SK-N-SH treated with all-trans-retinoic acid at 6 μM for 48 hours (cell line): ENCODE measurements around the gene CRHR1.

ENCODE experiments used
- ATAC-seq: fragments of 200-7000 bp; cut with Tn5 transposase; 3 replicates; pipeline ENCODE4 v1.9.1; 2020; ENCODE audit warnings: mild to moderate bottlenecking, moderate library complexity
- ARNTL ChIP-seq: fragments of 450-650 bp; formaldehyde crosslinking; IDR thresholded peaks from 2 replicates; pipeline ENCODE4 v1.5.0; 2020; ENCODE audit warnings: low read depth, mild to moderate bottlenecking, moderate library complexity, borderline replicate concordance
- CREB5 ChIP-seq: fragments of 250-450 bp; sonication (Bioruptor Pico); IDR thresholded peaks from 2 replicates; pipeline ENCODE4 v1.5.1; 2020; ENCODE audit warnings: low read depth, mild to moderate bottlenecking, moderate library complexity
- CSDC2 ChIP-seq: fragments of 250-450 bp; sonication (Bioruptor Pico); IDR thresholded peaks from 2 replicates; pipeline ENCODE4 v1.5.0; 2020; ENCODE audit warnings: mild to moderate bottlenecking, moderate library complexity
- CSRNP3 ChIP-seq: fragments of 250-450 bp; sonication (Bioruptor Pico); IDR thresholded peaks from 2 replicates; pipeline ENCODE4 v1.5.1; 2021; ENCODE audit warnings: mild to moderate bottlenecking, moderate library complexity
- ESRRG ChIP-seq: fragments of 250-450 bp; sonication (Bioruptor Pico); IDR thresholded peaks from 2 replicates; pipeline ENCODE4 v1.6.1; 2021; ENCODE audit warnings: mild to moderate bottlenecking
- GLIS3 ChIP-seq: fragments of 250-450 bp; sonication (Bioruptor Pico); IDR thresholded peaks from 2 replicates; pipeline ENCODE4 v1.5.0; 2020; ENCODE audit warnings: mild to moderate bottlenecking, moderate library complexity
- ISL1 ChIP-seq: fragments of 250-450 bp; sonication (Bioruptor Pico); IDR thresholded peaks from 2 replicates; pipeline ENCODE4 v2.1.2; 2022; ENCODE audit warnings: mild to moderate bottlenecking, moderate library complexity
- OSR1 ChIP-seq: fragments of 250-450 bp; sonication (Bioruptor Pico); IDR thresholded peaks from 2 replicates; pipeline ENCODE4 v1.8.0; 2022; ENCODE audit warnings: moderate library complexity, mild to moderate bottlenecking, inconsistent platforms
- PATZ1 ChIP-seq: fragments of 250-450 bp; sonication (Bioruptor Pico); IDR thresholded peaks from 2 replicates; pipeline ENCODE4 v1.8.0; 2020; ENCODE audit warnings: mild to moderate bottlenecking, moderate library complexity, borderline replicate concordance
- POU6F1 ChIP-seq: fragments of 250-450 bp; sonication (Bioruptor Pico); IDR thresholded peaks from 2 replicates; pipeline ENCODE4 v1.8.0; 2021; ENCODE audit warnings: low read depth, mild to moderate bottlenecking, moderate library complexity, borderline replicate concordance
- PPARA ChIP-seq: fragments of 250-450 bp; sonication (Bioruptor Pico); IDR thresholded peaks from 2 replicates; pipeline ENCODE4 v1.5.0; 2020; ENCODE audit warnings: mild to moderate bottlenecking, borderline replicate concordance
- SNAI2 ChIP-seq: fragments of 250-450 bp; sonication (Bioruptor Pico); IDR thresholded peaks from 2 replicates; pipeline ENCODE4 v1.5.0; 2020; ENCODE audit warnings: mild to moderate bottlenecking, moderate library complexity
- TCF4 ChIP-seq: fragments of 250-450 bp; sonication (Bioruptor Pico); IDR thresholded peaks from 2 replicates; pipeline ENCODE4 v1.8.0; 2021; ENCODE audit warnings: mild to moderate bottlenecking, moderate library complexity, borderline replicate concordance
- TOX ChIP-seq: fragments of 250-450 bp; sonication (Bioruptor Pico); IDR thresholded peaks from 2 replicates; pipeline ENCODE4 v1.8.0; 2021; ENCODE audit warnings: mild to moderate bottlenecking, moderate library complexity, borderline replicate concordance
- TSHZ2 ChIP-seq: fragments of 250-450 bp; sonication (Bioruptor Pico); IDR thresholded peaks from 2 replicates; pipeline ENCODE4 v1.5.0; 2020; ENCODE audit warnings: mild to moderate bottlenecking, moderate library complexity
- ZC3H10 ChIP-seq: fragments of 250-450 bp; sonication (Bioruptor Pico); IDR thresholded peaks from 2 replicates; pipeline ENCODE4 v1.5.1; 2021; ENCODE audit warnings: mild to moderate bottlenecking, moderate library complexity
- ZFP3 ChIP-seq: fragments of 250-450 bp; sonication (Bioruptor Pico); IDR thresholded peaks from 2 replicates; pipeline ENCODE4 v1.5.0; 2020; ENCODE audit warnings: mild to moderate bottlenecking, moderate library complexity
- ZFP30 ChIP-seq: fragments of 450-650 bp; formaldehyde crosslinking; IDR thresholded peaks from 2 replicates; pipeline ENCODE4 v1.5.0; 2022; ENCODE audit warnings: mild to moderate bottlenecking, moderate library complexity
- ZNF70 ChIP-seq: fragments of 450-650 bp; formaldehyde crosslinking; IDR thresholded peaks from 2 replicates; pipeline ENCODE4 v1.5.0; 2020; ENCODE audit warnings: mild to moderate bottlenecking, moderate library complexity
- ZNF8 ChIP-seq: fragments of 450-650 bp; formaldehyde crosslinking; IDR thresholded peaks from 2 replicates; pipeline ENCODE4 v1.5.0; 2020; ENCODE audit warnings: mild to moderate bottlenecking, moderate library complexity

Gene CRHR1

GRCh38 chr17:45818041-45818440, 33.9 kb downstream of the CRHR1 start:
- ATAC-seq: no peak
- TF ChIP-seq ARNTL (no peak), CSDC2 (CRISPR knock-in tag) (no peak), ZC3H10 (no peak)

- TF ChIP-seq PPARA (CRISPR knock-in tag) (no peak), POU6F1 (CRISPR knock-in tag) (no peak), ZNF70 (CRISPR knock-in tag) (no peak), ZFP30 (CRISPR knock-in tag) (no peak), ZFP3 (CRISPR knock-in tag) (no peak), CREB5 (no peak), ISL1 (CRISPR knock-in tag) (no peak), ESRRG (CRISPR knock-in tag) (no peak), TSHZ2 (no peak), PATZ1 (no peak), ZC3H10 (no peak), TOX (CRISPR knock-in tag) (no peak), TCF4 (CRISPR knock-in tag) (no peak), GLIS3 (CRISPR knock-in tag) (no peak), ZNF8 (CRISPR knock-in tag) (no peak), CSRNP3 (no peak)
- TF ChIP-seq, all 23 proteins: peak for 0
- ATAC-seq: no peak
These were observed 34.6 kb downstream of the CRHR1 start for GRCh38 chr17:45818699-45819098.

GRCh38 chr17:45819632-45820031, 35.5 kb downstream of the CRHR1 start:
- ATAC-seq: no peak
- no peak for TF ChIP-seq ZC3H10

- ATAC-seq: no peak
- TF ChIP-seq ZNF70 (CRISPR knock-in tag) (no peak), CSDC2 (CRISPR knock-in tag) (no peak), CREB5 (no peak), SNAI2 (CRISPR knock-in tag) (no peak), OSR1 (CRISPR knock-in tag) (no peak), TCF4 (CRISPR knock-in tag) (no peak), CSRNP3 (no peak), ZNF8 (CRISPR knock-in tag) (no peak), TOX (CRISPR knock-in tag) (no peak), ESRRG (CRISPR knock-in tag) (no peak), ARNTL (no peak), ZFP3 (CRISPR knock-in tag) (no peak), PATZ1 (no peak)
These were observed 36.1 kb downstream of the CRHR1 start for GRCh38 chr17:45820052-45820780.
